IMR-90 (cell line): ENCODE measurements around the gene RHBDF2.

Source experiments
- TF ChIP-seq, protein P1 (sequence below): fragments of 150-350 bp; IDR thresholded peaks from 2 replicates; pipeline ENCODE4 v1.6.1; 2017; ENCODE audit warnings: mild to moderate bottlenecking, antibody characterized with exemption, low read length, low read depth
- TF ChIP-seq, protein P2 (sequence below): conservative IDR thresholded peaks from 2 replicates; pipeline ENCODE4 v1.5.1; 2012; ENCODE audit warnings: mild to moderate bottlenecking, low read depth, low read length, improper control_type of control experiment

DNA sequence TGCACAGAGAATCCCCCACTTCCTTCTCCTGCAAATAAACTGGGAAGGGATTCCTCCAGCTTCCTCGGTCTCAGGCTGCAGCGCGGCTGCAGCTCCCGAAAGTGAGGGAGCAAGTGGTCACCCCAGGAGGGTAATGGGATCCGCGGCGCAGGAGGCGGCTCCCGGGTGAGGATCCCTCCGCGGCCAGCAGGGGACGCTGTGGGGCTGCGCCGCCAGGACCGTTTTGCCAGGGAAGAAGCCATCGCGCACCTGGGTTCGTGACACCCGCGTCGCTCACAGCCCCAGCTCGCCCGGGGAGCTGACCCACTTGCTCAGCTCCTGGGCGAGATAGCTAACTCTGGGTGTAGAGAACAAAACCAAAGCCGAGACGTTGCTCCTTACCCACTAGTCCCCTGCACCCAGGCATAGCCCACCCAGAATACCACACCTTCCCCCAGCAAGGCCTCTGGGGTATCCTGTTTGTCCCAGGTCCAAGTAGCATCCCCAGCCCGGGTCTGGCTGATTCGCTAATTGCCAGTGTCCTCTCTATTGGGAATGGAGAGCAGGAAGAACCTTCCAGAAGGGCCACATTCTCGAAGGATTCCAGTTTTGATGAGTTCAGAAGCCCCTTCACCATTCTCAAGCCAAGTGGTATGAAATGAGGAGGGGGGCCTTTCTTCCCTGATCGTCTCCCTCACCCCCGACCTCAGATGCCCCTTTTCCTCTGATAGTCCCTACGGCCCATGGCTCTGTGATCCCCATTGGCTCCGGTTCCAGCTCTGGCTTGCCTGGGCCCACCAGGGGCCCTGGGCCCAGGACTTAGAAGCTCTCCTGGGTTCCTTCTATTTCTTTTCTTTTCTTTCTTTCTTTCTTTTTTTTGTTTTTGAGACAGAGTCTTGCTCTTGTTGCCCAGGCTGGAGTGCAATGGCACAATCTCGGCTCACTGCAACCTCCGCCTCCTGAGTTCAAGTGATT lies 22.1 kb upstream of the RHBDF2 start:
- TF ChIP-seq, protein P1, sequence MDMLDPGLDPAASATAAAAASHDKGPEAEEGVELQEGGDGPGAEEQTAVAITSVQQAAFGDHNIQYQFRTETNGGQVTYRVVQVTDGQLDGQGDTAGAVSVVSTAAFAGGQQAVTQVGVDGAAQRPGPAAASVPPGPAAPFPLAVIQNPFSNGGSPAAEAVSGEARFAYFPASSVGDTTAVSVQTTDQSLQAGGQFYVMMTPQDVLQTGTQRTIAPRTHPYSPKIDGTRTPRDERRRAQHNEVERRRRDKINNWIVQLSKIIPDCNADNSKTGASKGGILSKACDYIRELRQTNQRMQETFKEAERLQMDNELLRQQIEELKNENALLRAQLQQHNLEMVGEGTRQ: no peak
- TF ChIP-seq, protein P2, sequence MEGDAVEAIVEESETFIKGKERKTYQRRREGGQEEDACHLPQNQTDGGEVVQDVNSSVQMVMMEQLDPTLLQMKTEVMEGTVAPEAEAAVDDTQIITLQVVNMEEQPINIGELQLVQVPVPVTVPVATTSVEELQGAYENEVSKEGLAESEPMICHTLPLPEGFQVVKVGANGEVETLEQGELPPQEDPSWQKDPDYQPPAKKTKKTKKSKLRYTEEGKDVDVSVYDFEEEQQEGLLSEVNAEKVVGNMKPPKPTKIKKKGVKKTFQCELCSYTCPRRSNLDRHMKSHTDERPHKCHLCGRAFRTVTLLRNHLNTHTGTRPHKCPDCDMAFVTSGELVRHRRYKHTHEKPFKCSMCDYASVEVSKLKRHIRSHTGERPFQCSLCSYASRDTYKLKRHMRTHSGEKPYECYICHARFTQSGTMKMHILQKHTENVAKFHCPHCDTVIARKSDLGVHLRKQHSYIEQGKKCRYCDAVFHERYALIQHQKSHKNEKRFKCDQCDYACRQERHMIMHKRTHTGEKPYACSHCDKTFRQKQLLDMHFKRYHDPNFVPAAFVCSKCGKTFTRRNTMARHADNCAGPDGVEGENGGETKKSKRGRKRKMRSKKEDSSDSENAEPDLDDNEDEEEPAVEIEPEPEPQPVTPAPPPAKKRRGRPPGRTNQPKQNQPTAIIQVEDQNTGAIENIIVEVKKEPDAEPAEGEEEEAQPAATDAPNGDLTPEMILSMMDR: peak; percentile 96
